SIG-M5 treated with dmso at 0.1 percent for 504 hours (cell line): ENCODE results near the gene RBFA.
"Not testable (repeated sequence)": the region's sequence is repeated elsewhere in the genome, so short reads cannot be mapped to it uniquely, and the experiment has no call there.

Source experiments
- DNase-seq: peaks from one replicate; lab custom pipeline; 2025; ENCODE audit not compliant: unreplicated experiment; lab: John Stamatoyannopoulos, UW

The RBFA gene, protein sequence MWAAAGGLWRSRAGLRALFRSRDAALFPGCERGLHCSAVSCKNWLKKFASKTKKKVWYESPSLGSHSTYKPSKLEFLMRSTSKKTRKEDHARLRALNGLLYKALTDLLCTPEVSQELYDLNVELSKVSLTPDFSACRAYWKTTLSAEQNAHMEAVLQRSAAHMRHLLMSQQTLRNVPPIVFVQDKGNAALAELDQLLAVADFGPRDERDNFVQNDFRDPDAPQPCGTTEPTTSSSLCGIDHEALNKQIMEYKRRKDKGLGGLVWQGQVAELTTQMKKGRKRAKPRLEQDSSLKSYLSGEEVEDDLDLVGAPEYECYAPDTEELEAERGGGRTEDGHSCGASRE

DNA sequence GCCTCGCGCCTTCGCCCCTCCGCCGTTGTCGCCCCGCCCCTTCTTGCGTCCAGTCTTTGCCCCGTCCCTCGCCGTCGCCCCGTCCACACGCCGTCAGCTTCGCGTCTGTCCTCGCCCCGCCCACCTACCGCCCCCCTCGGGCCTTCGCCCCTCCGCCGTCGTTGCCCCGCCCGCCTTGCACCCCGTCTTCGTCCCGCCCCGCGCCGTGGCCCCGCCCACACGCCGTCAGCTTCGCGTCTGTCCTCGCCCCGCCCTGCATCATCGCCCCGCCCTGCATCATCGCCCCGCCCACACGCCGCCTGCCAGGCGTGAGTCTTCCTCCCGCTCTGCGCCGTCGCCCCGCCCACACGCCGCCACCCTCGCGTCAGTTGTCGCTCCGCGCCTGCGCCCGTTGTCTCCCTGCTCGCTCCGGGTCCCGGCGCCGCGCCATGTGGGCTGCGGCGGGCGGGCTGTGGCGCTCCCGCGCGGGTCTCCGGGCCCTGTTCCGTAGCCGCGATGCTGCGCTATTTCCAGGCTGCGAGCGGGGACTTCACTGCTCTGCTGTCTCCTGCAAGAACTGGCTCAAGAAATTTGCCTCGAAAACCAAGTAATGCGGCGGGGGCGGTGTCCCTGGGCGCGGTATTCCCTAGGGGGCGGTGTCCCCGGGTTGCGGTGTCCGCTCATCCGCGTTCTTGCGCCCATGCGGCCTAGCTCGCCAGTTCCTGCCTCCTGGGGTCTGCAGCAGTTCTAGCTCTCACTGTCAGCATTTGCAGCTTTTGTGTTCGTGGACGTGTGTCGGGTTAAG, at the start of gene RBFA:
Gene RBFA (plus strand): TSS at position 367 of the 784 bp plus-strand sequence. CDS start 62 bp downstream, at position 429.
- DNase-seq: peak; percentile 97

DNA sequence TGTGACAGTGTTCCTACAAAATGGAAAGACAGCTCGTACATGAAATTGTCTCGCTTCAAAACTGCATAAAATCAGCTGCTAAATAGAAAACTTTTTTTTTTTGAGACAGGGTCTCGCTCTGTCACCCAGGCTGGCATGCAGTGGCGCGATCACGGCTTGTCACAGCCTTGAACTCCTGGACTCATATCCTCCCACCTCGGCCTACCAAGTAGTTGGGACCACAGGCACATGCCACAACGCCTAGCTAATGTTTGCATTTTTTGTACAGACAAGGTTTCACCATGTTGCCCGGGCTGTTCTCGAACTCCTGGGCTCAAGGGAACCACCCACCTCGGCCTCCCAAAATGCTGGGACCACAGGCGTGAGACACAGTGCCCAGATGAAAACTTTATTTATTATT, 49.1 kb upstream of the RBFA start:
- DNase-seq: no peak

DNA sequence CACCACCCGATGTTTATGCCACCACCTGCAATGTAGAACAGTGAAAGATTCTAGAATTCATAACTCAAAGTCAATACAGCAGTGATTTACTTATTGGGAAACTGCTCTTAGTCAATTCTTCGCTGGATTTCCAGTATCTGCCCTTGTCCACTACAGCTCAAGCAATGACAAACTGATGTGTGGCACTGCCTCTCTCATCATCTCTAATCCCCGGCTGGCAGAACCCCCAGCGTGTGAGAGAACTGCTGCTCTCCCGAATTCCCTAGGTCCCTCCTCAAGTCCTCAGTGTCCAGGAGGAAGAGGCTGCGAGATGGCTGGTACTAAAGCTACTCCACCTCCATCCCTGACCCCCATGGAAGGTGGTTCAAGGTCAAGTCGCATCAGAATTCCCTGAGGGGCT, 47.5 kb upstream of the RBFA start:
- no peak for DNase-seq

DNA sequence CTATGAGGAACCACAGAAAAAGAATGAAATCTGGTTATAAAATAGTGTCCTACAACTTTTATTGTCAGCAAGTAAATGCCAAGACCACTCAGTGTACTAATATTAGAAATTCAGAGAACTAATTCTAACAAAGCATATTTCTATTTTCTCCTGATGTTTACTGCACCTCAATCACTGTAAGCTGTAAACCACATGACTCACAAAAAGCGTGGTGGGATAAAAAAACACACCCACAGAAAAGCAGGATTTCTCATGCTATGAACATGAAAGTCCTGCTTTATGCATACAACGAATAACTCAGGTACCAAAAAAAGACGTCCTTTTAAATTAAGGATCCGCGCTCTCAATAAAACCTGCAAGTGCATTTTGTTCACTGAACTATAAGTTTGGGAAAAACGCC, 46.7 kb upstream of the RBFA start:
- DNase-seq: no peak

DNA sequence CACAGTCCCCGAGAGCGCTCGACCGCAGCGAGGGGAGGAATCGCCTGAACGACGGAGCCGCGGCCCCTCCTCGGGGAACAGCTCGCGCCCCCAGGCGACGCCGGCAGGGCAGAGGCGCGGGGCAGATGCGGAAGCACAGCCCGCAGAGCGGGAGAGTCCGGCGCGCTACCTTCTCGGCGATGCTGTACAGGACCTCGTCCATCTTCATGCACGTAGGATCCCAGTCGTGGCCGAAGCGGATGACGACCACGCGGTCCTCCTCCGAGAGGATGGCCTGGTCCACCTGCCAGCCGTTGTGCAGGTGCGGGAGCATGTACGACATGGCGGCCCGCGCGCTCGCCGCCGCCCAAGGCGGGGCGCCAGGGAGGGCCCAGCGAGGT, 46.2 kb upstream of the RBFA start:
- peak; percentile 51 for DNase-seq

DNA sequence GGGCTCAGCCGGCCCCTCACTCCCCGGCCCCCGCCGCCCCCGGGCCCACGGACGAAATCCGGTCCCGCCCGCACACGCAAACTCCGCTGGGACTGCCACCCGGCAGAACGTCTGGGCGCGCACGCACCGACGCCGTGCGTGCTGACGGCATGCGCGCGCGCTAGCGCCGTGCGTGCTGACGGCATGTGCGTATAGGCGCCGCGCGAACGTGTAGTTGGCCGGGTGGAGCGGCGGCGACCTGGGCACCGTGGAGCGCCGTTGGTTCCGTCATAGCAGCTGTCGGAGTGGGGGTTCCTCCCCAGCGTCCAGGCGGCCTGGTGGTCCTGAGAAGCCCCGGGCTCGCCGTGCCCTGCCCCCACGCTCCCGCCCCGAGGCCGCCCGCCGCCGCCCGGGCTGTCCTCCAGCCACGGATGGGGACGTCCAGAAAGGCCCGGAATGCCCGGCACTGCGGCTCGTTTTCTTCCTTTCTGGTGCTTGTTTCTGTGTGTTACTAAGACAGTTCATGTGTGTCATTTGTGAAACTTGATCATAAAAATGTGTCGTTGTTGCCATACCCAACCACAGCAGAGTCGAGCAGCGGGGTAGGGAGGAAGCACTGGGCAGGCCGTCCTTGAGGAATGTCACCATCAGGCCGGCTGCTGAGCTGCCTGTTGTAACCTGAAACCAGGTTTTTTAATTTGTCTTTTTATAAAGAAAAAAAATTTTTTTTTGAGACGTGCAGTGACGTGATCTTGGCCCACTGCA, 45.6 kb upstream of the RBFA start, which contains the start of gene TXNL4A:
Gene TXNL4A (minus strand): TSS at position 113 of the 744 bp plus-strand sequence. CDS start 171 bp downstream, outside the sequence.
- peak; percentile 72 for DNase-seq

DNA sequence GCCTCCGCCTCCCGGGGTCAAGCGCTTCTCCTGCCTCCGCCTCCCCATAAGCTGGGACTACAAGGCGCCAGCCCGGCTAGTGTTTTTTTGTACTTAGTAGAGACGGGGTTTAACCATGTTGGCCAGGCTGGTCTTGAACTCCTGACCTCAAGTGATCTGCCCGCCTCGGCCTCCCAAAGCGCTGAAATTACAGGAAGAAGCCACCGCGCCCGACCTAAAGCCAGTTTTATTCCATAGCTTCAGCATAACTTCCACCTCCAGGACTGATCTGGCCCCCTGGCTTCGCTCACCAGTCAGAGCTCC, 45.1 kb upstream of the RBFA start:
- no peak for DNase-seq

DNA sequence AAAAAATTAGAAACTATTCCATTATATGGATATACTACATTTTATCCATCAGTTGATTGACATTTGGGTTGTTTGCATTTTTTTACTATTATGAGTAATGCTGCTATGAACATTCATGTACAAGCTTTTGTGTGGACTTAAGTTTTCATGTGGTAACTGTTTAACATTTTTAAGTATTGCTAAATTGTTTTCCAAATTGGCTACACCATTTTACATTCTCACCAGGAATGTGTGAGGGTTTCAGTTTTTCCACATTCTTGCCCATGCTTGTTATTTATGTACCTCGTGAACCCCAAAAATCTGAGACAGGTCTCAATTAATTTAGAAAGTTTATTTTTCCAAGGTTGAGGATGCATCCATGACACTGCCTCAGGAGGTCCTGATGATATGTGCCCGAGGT, 42.7 kb upstream of the RBFA start:
- DNase-seq: no peak

DNA sequence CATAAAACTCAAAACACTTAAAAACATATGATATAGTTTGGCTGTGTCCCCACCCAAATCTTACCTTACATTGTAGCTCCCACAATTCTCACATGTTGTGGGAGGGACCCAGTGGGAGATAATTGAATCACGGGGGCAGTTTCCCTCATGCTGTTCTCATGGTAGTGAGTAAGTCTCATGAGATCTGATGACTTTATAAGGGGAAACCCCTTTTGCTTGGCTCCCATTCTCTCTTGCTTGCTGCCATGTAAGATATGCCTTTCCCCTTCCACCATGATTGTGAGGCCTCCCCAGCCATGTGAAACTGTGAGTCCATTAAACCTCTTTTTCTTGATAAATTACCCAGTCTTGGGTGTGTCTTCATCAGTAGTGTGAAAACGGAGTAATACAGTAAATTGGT, 34.5 kb upstream of the RBFA start:
- not testable (repeated sequence) for DNase-seq

DNA sequence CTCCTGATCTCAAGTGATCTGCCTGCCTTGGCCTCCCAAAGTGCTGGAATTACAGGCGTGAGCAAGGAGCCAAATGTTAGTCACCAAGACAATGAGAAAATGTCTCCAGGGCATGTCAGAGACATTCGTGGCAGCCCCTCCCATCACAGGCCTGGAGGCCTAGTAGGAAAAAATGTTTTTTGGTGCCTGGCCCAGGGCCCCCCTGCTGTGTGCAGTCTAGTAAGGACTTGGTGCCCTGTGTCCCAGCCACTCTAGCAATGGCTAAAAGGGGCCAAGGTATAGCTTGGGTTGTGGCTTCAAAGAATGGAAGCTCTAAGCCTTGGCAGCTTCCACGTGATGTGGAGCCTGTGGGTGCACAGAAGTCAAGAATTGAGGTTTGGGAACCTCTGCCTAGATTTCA, 33.4 kb upstream of the RBFA start:
- DNase-seq: no peak

DNA sequence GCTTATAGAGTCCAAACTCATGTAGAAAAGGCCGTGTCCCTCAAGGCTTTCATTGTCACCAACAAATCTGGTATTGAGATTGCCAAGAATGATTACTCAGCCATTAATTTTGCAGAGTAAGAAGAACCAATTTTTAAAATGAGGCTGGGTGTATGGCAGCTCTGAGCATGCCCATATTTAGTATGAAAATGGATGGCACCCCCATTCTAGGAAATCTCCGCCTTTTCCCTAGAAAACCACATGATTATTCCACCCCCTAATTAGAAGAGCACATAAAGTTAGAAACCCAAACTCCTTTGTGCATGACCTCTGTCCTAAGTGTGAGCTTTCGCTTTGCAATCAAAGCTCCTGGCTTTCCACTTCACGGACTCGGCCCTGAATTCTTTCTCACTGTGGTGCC, 31.8 kb upstream of the RBFA start:
- DNase-seq: no peak

DNA sequence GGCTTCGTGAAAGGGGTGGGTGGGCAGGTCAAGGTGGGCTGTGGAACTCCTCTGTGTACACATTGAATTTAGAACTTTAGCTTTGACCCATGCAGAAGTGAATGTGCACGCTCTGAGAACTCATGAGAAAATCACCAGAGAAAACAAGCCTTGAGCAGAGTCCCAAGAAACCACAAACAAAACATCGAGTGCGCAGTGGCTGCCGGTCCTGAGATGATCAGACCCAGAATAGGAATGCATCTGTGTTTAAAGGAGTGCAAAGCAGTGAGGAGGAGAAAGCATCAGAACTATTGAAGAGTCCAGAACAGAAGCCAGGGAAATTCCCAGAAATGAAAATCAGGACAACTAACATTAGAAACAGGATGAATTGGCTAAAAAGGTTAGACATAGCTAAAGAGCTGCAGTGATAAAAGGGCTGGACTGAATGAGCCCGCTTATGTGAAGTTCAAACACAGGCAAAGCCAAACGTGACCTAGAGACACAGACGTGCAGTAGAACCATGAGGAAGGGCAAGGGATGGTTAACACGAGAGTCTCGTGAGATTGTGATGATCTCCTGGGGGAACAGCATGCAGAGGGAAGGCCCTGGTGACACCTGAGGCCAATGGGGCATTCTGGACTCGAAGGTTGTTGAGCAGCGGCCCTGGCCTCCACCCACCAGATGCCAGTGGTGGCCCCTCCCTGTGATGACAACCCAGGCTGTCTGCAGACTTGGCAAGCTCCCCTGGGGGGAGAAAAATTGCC, 29.5 kb upstream of the RBFA start:
- no peak for DNase-seq

DNA sequence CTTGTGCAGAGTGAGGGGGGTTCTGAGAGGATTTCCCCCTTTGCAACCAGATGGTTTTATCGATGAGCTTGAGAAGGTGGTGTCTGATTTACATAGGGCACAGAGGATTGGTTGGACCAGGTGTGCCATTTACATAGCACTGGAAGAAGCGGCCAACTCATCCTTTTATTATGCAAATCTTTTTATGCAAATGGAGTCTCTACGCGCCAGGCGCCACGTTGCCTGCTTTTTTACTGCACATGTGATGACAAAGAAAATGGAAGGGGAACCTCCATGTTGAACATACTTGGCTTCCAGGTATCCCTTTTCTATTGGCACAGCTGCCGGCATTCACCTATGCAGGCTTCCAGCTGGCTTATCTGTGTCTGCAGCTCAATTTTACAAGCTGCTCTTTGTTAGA, 27.5 kb upstream of the RBFA start:
- DNase-seq: no peak

DNA sequence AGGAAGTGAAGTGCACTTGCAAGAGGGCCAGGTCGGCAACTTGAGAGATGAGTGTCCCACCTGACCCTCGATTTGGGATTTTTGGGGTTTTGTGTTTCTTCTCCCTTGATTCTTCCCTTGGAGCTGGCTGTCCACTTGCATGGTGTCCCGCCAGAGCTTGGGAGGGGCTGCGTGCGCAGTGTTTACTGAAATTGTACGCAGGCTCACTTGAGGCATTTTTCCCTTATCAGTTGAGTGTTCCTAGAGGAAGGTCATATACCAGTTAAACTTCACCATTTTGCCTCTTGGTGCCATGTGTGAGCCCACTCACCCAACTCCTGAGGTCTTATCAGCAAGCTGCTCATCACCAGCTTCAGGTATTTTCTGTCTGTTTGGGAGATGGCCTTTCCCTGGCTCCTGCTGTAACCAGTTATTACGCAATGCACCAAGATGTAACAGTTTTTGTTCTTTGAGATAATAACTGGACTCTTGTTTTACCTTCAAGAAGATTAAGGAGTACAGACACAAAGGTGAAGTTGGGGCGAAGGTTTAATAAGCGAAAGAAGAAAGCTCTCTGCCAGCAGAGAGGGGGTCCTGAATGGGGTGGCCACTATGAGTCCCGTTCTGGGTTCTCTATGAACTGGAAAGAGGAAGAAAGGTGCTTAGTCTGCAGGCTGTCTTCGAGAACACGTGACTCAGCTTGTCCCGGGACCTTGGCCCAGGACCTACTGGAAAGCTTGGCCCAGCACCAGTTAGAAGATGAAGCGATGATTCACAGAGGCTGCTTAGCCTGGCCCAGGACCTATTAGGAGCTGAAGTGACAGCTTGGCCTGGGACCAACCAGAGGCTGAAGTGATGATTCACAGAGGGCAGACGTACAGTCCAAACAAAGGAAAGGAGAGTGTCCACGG, 24.3 kb upstream of the RBFA start:
- no peak for DNase-seq

DNA sequence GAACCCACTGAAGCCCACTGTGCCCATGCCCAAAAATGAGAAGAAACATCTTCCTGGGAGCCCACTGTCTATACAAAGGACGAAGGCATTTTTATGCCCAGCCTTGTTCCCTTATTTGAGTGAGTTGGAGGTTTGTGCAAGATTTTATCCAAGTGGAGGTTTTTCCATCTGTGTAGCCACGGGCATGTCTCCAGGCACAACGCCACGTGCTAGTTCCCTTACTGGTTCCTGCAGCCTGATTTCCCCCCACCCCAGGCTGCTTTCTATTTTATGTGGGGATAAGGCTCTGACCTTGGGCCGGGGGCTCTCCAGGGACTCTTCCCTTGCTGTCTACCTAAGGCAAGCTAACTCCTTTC, 23.7 kb upstream of the RBFA start:
- no peak for DNase-seq

DNA sequence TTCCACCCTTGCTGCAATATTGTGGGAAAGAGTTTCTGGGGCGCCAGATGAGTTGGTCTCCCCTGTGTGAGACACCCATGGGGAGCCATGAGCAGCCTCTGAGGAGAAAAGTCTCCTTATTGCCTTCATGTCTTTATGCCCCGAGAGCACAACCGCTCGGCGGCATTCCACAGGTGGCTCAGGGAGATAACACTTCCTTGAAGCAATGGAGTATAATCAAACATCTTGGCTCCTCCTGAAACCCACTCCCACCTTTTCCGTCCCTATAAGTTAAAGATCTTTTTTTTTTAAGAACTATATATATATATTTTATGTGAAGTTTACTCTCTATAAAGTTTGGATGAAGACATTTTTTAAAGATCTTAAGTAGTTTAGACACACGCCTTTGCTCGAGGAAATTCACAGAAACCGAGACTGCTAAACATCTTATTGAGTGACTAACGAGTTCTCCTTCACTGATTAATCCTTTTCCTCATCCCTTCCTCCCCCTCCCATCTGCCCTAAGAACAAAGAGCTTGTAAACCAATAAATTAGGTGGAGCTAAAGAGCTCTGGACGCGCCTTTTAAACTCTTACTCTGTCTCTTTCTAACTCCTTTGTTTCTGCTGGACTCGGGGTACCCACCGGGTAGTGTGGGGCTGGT, 22.6 kb upstream of the RBFA start:
- not testable (repeated sequence) for DNase-seq

DNA sequence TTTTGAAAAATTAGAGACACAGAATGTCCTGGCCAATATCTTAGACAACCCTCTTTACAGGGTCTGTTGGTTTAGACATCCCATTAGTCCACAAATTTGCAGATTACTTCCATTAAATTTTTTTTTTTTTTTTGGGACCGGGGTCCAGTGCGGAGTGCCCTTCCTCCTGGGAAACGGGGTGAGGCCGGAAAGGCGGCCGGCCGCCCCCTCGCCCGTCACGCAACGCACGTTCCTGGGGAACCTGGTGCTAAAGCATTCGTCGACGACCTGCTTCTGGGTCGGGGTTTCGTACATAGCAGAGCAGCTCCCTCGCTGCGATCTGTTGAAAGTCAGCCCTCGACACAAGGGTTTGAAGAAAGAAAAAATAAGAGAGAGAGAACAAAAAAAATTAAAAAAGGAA, 21.5 kb upstream of the RBFA start:
- no peak for DNase-seq

DNA sequence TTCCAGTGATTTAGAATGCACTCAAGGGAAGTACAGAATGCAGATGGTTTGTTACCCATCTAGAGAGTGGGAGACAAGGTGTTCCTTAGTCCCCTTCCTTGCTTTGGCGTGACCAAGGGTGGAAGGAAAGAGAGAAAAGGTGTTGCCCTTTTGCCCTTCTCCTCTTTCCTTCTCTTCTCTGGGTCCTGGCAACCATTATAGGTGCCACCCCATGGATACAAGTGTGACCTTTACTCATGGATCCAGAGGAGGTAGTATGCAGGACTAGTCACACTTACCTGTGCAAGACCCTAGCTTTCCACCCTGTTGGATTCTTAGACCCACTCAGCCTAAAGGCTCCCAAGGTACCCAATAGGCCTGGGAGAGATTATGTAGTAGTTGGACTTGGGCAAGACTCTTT, 11.6 kb upstream of the RBFA start:
- no peak for DNase-seq

DNA sequence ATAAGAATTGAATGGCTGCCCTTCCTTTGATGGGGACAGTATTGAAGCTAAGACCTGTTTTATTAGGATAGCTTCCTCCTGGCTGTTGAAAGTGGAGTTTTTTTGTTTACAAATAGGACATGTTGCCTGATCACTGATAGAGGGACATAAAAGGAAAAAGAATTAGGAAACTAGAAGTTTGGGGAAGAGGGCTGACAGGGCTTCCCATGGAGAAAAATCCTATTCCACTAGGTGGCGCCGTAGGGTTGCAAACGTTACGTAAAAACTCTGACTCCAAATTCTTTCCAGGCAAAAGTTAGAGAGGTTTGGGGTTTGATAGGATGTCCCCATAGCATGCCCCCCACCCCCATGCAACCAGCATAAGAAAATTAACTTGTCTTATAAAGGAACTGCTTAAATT, 11.1 kb upstream of the RBFA start:
- no peak for DNase-seq

DNA sequence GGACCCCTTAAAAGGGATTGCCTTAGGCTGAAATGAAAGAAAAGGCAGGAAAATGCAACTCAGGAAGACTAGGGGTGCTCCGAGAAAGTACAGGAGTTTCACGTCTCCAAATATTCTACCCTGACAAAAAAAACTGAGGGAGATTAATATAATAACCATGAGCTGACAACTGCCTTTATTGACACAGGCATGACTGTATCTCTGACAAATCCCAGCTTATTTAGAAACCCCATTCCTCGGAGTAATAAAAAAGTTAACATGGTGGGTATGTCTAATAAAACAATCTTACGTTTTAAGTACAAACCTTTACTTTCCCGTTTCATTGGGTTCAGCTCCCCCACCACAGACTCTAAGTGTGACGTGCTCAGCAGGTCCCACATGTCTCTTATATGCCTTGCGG, 7.9 kb upstream of the RBFA start:
- DNase-seq: no peak
